HG02763 (cell line): ENCODE data around the gene PTPRF.

ENCODE experiments used
- ATAC-seq: cut with Tn5 transposase; IDR thresholded peaks from one replicate; pipeline ENCODE4 v1.9.1; 2021; ENCODE audit warnings: mild to moderate bottlenecking, moderate library complexity; ENCODE audit not compliant: unreplicated experiment

Gene PTPRF

GRCh38 chr1:43549921-43550597, 19.4 kb downstream of the PTPRF start:
- no peak for ATAC-seq

- ATAC-seq = no peak
Measured at GRCh38 chr1:43550598-43551246, 20.0 kb downstream of the PTPRF start.

GRCh38 chr1:43551396-43551888, 20.8 kb downstream of the PTPRF start:
- ATAC-seq = no peak

GRCh38 chr1:43552059-43552742, 21.5 kb downstream of the PTPRF start:
- no peak for ATAC-seq

- ATAC-seq = no peak
Measured at GRCh38 chr1:43552813-43553212, 22.1 kb downstream of the PTPRF start.

- no peak for ATAC-seq
Measured at GRCh38 chr1:43554444-43554992, 23.8 kb downstream of the PTPRF start.

- no peak for ATAC-seq
Measured at GRCh38 chr1:43556782-43557181, 26.1 kb downstream of the PTPRF start.

- no peak for ATAC-seq
Measured at GRCh38 chr1:43557744-43558245, 27.1 kb downstream of the PTPRF start.

GRCh38 chr1:43558346-43558841, 27.7 kb downstream of the PTPRF start:
- ATAC-seq = no peak

GRCh38 chr1:43559714-43560113, 29.0 kb downstream of the PTPRF start:
- no peak for ATAC-seq

- ATAC-seq = no peak
Measured at GRCh38 chr1:43560286-43560685, 29.6 kb downstream of the PTPRF start.

GRCh38 chr1:43563876-43564539, 33.3 kb downstream of the PTPRF start:
- no peak for ATAC-seq

- no peak for ATAC-seq
Measured at GRCh38 chr1:43564551-43565348, 34.1 kb downstream of the PTPRF start.

- ATAC-seq = no peak
Measured at GRCh38 chr1:43565600-43566360, 35.1 kb downstream of the PTPRF start.

- ATAC-seq = no peak
Measured at GRCh38 chr1:43566382-43567044, 35.8 kb downstream of the PTPRF start.

GRCh38 chr1:43569175-43569574, 38.5 kb downstream of the PTPRF start:
- no peak for ATAC-seq

- no peak for ATAC-seq
Measured at GRCh38 chr1:43570277-43570676, 39.6 kb downstream of the PTPRF start.

GRCh38 chr1:43570715-43571114, 40.0 kb downstream of the PTPRF start:
- ATAC-seq = no peak

- ATAC-seq = no peak
Measured at GRCh38 chr1:43572084-43572483, 41.4 kb downstream of the PTPRF start.
